ENCODE results near the gene NUCB1.
"Not testable (repeated sequence)": the region's sequence is repeated elsewhere in the genome, so short reads cannot be mapped to it uniquely, and the experiment has no call there.

NUCB1 gene

GRCh38 chr19:48874303-48875135 lies 25.6 kb upstream of the NUCB1 start:
- peak; percentile 40 for DNase-seq

- DNase-seq = not testable (repeated sequence)
Measured at GRCh38 chr19:48876043-48876981, 23.8 kb upstream of the NUCB1 start.

DNA sequence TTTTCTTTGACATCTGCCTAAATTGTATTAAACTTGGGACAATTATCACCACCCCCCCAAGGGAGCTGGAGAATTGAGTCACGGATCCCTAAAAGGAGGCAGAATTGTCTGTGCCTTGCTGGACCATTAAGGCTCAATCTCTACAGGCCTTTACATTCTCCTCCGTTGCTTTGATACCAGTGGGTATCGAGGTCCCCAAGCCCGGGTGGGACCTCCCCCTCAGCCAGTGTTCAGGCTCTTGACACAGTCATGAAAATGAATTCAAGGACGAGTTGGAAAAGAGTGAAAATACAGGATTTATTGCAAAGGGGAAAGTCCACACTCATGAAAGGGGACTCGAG lies 22.3 kb upstream of the NUCB1 start:
- no peak for DNase-seq

GRCh38 chr19:48878196-48879024 lies 21.7 kb upstream of the NUCB1 start:
- DNase-seq = peak; percentile 23

DNA sequence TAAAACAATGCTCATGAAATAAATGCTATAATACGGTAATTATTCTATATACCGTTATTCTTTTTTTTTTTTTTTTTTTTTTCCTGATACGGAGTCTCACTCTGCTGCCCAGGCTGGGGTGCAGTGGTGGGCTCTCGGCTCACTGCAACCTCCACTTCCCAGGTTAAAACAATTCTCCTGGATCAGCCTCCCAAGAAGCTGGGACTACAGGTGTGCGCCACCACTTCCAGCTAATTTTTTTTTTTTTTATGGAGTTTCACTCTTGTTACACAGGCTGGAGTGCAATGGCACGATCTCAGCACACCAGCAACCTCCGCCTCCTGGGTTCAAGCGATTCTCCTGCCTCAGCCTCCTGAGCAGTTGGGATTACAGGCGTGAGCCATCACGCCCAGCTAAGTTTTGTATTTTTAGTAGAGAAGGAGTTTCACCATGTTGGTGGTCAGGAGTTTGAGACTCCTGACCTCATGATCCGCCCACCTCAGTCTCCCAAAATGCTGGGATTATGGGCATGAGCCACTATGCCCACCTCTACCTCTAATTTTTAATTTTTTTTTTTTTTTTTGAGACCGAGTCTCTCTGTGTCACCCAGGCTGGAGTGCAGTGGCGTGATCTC lies 21.0 kb upstream of the NUCB1 start:
- DNase-seq = peak; percentile 18

DNA sequence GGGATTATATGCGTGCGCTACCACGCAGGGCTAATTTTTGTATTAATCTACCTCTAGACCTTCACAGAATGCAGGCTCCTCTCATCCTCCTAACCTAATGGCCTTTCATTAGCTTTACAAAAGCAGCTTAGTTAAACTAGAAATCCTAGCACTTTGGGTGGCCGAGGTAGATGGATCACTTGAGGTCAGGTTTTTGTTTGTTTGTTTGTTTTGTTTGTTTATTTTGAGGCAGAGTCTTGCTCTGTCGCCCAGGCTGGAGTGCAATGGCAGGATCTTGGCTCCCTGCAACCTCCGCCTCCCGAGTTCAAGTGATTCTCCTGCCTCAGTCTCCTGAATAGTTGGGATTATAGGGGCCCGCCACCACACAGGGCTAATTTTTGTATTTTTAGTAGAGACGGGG lies 20.4 kb upstream of the NUCB1 start:
- not testable (repeated sequence) for DNase-seq

DNA sequence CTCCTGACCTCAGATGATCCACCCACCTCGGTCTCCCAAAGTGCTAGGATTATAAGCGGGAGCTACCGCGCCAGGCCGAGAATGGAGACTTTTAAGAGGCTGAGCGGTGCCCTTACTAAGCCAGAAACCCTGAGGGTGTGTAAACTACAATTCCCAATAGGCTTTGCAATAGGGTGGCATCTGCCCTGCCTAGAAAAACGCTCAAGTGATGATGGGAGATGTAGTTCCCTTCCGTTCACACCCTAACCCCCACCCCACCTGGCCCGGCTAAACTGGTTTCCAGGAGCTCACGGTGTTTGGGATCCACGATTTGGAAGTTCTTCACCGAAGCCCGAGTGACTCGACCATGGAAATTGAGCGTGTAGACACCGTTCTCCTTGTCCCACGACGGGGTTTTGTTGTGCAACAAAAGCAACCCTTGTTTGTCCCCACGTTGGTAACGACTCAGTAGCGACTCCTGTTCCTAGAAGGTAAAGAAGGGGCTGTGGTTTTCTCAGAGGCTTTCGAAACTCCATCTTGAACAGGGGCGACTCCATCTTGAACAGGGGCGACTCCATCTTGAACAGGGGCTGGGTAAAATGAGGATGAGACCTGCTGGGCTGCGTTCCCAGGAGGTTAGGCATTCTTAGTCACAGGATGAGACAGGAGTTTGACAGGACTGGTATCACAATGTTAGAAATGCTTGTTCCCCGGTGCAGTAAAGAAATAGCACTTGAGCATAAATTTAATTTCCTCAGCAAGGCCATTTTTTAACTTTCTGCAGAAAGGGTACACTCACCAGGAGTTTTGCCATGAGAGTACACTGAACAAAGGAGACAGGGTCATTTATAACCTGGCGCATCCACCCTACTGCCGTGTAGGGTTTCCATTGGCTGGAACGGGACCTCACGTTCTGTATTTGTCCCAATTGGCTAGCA lies 18.1 kb upstream of the NUCB1 start:
- peak; percentile 27 for DNase-seq

GRCh38 chr19:48883726-48884125 lies 16.4 kb upstream of the NUCB1 start:
- no peak for DNase-seq

DNA sequence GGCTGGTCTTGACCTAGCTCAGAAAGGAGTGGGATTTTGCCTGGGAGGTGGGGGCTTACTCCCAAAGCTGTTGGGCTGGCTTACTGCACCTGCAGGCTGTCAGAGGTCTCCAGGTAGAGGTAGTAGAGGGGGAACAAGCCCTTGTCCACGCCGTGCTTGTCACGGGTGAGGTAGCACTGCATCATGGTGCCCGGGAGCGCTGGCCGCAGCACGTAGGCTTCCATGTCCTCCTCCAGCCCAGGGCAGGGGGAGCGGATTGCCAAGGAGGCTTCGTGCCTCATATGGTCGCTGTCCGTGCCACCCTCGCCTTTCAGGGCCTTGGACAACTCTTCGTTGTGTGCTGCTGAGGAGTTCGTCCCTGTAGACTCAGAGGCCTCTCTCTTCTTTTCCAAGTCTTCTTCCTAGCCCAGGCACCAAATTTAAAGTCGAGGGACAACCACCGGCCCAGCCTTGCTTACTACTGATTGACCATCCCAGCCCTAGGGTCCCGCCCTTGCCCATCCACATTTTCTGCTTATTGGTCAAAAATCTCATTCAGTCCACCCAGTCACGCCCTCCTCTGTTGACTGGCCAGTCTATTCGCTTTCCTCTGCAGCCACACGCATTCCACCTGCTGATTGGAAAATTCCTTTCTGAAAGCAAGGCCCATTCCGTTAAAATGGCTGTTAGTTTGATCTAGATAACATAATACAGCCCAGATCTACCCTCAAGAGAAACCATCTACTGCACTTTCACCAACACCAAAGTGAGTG lies 12.1 kb upstream of the NUCB1 start:
- no peak for DNase-seq

DNA sequence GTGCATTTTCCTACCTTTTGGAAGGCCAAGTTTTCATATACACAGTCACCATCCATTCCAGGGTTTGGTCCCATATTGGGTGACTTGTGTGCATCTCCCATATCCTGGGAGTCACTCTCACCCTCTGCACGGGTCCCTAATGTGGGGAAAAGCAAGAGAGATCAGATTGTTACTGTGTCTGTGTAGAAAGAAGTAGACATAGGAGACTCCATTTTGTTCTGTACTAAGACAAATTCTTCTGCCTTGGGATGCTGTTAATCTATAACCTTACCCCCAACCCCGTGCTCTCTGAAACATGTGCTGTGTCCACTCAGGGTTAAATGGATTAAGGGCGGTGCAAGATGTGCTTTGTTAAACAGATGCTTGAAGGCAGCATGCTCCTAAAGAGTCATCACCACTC lies 10.6 kb upstream of the NUCB1 start:
- not testable (repeated sequence) for DNase-seq

GRCh38 chr19:48890551-48890950 lies 9.6 kb upstream of the NUCB1 start:
- no peak for DNase-seq

- DNase-seq = no peak
Measured at GRCh38 chr19:48895226-48895625, 4.9 kb upstream of the NUCB1 start.

GRCh38 chr19:48896191-48896720 lies 3.9 kb upstream of the NUCB1 start:
- DNase-seq = peak; percentile 69

- DNase-seq = no peak
Measured at GRCh38 chr19:48897181-48897580, 2.9 kb upstream of the NUCB1 start.

- not testable (repeated sequence) for DNase-seq
Measured at GRCh38 chr19:48899386-48899749, 744 bp upstream of the NUCB1 start.

DNA sequence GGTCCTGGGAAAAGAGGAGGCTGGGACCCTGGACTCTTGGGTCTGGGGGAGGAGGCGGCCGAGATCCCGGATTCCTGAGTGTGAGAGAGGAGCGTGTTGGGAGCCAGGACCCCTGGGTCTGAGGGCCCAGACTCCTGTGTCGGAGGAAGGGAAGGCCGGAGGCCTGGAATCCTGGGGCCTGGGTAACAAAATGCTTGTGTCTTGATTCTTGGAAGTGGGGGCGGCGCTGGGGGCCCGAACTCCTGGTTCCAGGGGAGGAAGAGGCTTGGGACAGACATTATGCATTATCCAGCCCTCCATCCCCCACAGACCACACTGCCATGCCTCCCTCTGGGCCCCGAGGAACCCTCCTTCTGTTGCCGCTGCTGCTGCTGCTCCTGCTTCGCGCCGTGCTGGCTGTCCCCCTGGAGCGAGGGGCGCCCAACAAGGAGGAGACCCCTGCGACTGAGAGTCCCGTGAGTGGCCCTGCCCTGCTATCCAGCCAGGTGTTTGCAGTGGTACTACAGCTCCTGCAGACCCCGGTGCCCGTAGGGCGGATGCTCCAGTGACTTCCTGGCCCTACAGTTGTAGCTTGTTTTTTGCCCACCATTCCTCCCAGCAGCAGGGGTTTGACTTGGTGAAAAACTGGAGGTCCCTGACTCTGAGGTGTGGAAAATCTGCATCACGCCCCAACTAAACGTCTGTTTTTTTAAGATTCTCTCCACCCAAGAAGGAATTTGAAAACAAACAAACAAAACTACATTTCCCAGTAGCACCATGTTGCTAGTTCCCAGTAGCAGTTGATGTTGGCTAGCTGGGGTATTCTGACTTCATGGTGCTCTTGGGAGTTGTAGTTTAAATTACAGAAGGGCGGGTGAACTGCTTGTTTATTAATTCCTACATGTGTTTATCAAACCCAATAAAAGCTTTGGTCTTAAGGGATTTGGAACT lies 630 bp downstream of the NUCB1 start:
- no peak for DNase-seq

- not testable (repeated sequence) for DNase-seq
Measured at GRCh38 chr19:48902291-48902690, 2.2 kb downstream of the NUCB1 start.

- DNase-seq = not testable (repeated sequence)
Measured at GRCh38 chr19:48903788-48904187, 3.7 kb downstream of the NUCB1 start.

DNA sequence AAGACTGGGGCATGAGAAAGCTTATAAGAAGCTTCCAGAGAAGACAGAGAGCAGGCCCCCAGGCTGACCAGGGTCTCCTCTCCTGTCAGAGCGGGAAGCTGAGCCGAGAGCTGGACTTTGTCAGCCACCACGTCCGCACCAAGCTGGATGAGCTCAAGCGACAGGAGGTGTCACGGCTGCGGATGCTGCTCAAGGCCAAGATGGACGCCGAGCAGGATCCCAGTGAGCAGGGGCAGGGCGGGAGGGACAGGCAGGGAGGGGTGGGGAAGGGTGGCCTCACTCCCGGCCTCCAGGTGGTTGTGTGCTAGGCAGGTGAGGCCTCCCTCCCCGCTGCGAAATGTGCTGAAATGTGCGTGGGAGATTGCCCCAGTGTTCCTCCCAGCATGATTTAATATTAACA lies 5.6 kb downstream of the NUCB1 start:
- DNase-seq = no peak
